Measurements from ENCODE around the gene RNF43. TPM values are rescaled to one million over a fixed set of nuclear protein-coding genes. Genes with fewer than 3 reads are reported as not detected.

The RNF43 gene
- total and polyA plus RNA-seq, 2 of the 13 experiments (the other 11 are each of a cell fraction or from before 2014, with no cell fraction given) = 31.0 to 53.4 TPM

- no peak for TF ChIP-seq PRDM4 (CRISPR knock-in tag; IDR thresholded peaks at IDR 0.05; ENCODE audit: borderline replicate concordance)
- TF ChIP-seq ZNF574 (CRISPR knock-in tag; IDR thresholded peaks at IDR 0.05) = no peak
- TF ChIP-seq SMAD1 (CRISPR knock-in tag; IDR thresholded peaks at IDR 0.05; ENCODE audit: borderline replicate concordance, low read depth) = no peak
- TF ChIP-seq ZNF143 (CRISPR knock-in tag; IDR thresholded peaks at IDR 0.05) = no peak
- TF ChIP-seq SPEN (CRISPR knock-in tag; IDR thresholded peaks at IDR 0.05; ENCODE audit: low read depth) = no peak
- TF ChIP-seq FOXO1 (CRISPR knock-in tag; IDR thresholded peaks at IDR 0.05) = no peak
These were observed 5.9 kb downstream of the RNF43 start (continued) for GRCh38 chr17:58411408-58411894.
